ENCODE data around the gene ASF1A.
A peak's percentile ranks its signal among the peaks of the same experiment; 100 is the strongest.
"Not testable (repeated sequence)": the region's sequence is repeated elsewhere in the genome, so short reads cannot be mapped to it uniquely, and the experiment has no call there.

Gene ASF1A

GRCh38 chr6:118893807-118894424, at the start of gene ASF1A:
TSS of gene ASF1A (plus strand) at chr6:118894152. CDS start at chr6:118894414, 262 bp downstream.
- peak; percentile 95 for DNase-seq

GRCh38 chr6:118844915-118845314, 49.0 kb upstream of the ASF1A start:
- DNase-seq = no peak

- DNase-seq = no peak
Observed at GRCh38 chr6:118853408-118853807, 40.5 kb upstream of the ASF1A start.

GRCh38 chr6:118856301-118856700, 37.7 kb upstream of the ASF1A start:
- no peak for DNase-seq

GRCh38 chr6:118859517-118860064, 34.4 kb upstream of the ASF1A start:
- DNase-seq = no peak

- no peak for DNase-seq
Observed at GRCh38 chr6:118860363-118860762, 33.6 kb upstream of the ASF1A start.

- no peak for DNase-seq
Observed at GRCh38 chr6:118860880-118861279, 33.1 kb upstream of the ASF1A start.

- no peak for DNase-seq
Observed at GRCh38 chr6:118862443-118862842, 31.5 kb upstream of the ASF1A start.

GRCh38 chr6:118864341-118865099, 29.4 kb upstream of the ASF1A start:
- no peak for DNase-seq

GRCh38 chr6:118865100-118865391, 28.9 kb upstream of the ASF1A start:
- no peak for DNase-seq

- no peak for DNase-seq
Observed at GRCh38 chr6:118867181-118867580, 26.8 kb upstream of the ASF1A start.

GRCh38 chr6:118868901-118869300, 25.1 kb upstream of the ASF1A start:
- DNase-seq = not testable (repeated sequence)

GRCh38 chr6:118869350-118869749, 24.6 kb upstream of the ASF1A start:
- DNase-seq = no peak

- no peak for DNase-seq
Observed at GRCh38 chr6:118869894-118870589, 23.9 kb upstream of the ASF1A start.

- DNase-seq = no peak
Observed at GRCh38 chr6:118871331-118871730, 22.6 kb upstream of the ASF1A start.

GRCh38 chr6:118872318-118872717, 21.6 kb upstream of the ASF1A start:
- DNase-seq = no peak

GRCh38 chr6:118872726-118873125, 21.2 kb upstream of the ASF1A start:
- no peak for DNase-seq

- no peak for DNase-seq
Observed at GRCh38 chr6:118873239-118873638, 20.7 kb upstream of the ASF1A start.

- no peak for DNase-seq
Observed at GRCh38 chr6:118875672-118876071, 18.3 kb upstream of the ASF1A start.

GRCh38 chr6:118876198-118876597, 17.8 kb upstream of the ASF1A start:
- no peak for DNase-seq

GRCh38 chr6:118876814-118877213, 17.1 kb upstream of the ASF1A start:
- DNase-seq = no peak

- DNase-seq = no peak
Observed at GRCh38 chr6:118877806-118878205, 16.1 kb upstream of the ASF1A start.

- no peak for DNase-seq
Observed at GRCh38 chr6:118881440-118882313, 12.3 kb upstream of the ASF1A start.
